Measurements from ENCODE around the gene ACTN1.

ACTN1 gene

DNA sequence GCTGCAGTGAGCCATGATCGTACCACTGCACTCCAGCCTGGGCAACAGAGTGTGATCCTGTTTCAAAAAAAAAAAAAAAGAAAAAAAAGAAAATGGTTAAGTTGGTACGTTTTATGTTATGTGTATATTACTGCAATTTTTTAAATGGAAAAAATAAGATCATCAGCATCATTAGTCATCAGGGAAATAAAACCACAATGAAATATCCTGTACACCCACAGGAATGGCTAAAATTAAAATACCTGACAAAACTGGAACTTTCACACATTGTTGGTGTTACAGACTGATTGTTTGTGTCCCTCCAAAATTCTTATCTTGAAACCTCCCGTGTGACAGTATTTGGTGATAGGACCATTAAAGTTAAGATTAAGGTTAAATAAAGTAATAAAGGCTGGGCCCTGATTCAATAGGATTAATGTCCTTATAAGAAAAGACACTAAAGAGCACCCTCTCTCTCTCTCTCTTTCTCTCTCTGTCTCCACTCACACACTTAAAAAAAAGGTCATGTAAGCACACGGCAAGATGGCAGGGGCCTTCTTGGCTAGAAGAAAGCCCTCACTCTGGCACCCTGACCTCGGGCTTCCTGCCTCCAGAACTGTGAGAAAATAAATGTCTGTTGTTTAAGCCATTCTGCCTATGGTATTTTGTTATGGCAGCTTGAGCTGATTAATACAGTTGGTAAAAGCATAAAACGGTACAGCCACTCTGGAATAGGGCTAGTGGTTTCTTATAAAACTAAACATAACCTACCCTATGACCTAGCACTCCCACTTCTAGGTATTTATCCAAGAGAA lies 137.9 kb downstream of the ACTN1 start:
- TF ChIP-seq, protein P1, sequence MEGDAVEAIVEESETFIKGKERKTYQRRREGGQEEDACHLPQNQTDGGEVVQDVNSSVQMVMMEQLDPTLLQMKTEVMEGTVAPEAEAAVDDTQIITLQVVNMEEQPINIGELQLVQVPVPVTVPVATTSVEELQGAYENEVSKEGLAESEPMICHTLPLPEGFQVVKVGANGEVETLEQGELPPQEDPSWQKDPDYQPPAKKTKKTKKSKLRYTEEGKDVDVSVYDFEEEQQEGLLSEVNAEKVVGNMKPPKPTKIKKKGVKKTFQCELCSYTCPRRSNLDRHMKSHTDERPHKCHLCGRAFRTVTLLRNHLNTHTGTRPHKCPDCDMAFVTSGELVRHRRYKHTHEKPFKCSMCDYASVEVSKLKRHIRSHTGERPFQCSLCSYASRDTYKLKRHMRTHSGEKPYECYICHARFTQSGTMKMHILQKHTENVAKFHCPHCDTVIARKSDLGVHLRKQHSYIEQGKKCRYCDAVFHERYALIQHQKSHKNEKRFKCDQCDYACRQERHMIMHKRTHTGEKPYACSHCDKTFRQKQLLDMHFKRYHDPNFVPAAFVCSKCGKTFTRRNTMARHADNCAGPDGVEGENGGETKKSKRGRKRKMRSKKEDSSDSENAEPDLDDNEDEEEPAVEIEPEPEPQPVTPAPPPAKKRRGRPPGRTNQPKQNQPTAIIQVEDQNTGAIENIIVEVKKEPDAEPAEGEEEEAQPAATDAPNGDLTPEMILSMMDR (IDR thresholded peaks at IDR 0.05) = no peak

DNA sequence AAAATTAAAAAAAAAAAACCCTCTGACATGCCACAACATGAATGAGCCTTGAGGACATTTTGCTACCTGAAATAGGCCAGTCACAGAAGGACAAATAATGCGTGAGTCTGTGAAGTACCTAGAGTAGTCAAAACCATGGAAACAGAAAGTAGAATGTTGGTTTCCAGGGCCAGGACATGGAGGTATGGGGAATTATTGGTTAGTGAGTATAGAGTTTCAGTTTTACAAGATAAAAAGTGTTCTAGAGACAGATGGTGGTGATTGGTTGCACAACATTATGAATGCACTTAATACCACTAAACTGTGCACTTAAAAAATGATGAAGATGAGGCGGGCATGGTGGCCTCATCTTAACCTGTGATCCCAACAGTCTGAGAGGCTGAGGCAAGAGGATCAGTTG lies 138.6 kb downstream of the ACTN1 start:
- TF ChIP-seq, protein P1 (IDR thresholded peaks at IDR 0.05) = no peak

DNA sequence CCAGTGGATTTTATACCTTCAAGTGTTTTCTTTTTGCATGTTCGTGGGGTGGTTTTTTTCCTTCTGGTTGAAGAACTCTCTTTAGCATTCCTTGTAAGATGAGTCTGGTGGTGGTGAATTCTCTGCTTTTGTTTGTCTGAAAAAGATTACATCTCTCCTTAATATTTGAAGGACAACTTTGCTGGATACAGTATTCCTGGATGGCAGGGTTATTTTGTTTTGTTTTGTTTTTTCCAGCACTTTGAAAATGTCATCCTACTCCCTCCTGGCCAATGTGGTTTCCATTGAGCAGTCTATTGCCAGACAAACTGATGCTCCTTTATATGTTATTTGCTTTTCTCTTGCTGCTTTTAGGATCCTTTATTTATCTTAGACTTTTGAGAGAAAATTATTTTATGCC lies 143.0 kb downstream of the ACTN1 start:
- TF ChIP-seq, protein P1 (IDR thresholded peaks at IDR 0.05) = no peak

DNA sequence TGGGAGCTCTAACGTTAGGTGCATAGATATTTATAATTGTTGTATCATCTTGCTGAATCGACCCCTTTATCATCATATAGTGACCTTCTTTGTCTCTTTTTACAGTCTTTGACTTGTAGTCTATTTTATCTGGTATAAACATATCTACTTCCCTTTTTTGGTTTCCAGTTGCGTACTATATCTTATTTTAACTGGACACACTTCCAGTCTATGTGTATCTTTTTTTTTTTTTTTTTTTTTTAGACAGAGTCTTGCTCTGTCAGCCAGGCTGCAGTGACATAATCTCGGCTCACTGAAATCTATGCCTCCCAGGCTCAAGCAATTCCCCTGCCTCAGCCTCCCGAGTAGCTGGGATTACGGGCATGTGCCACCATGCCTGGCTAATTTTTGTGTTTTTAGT lies 144.3 kb downstream of the ACTN1 start:
- TF ChIP-seq, protein P1 (IDR thresholded peaks at IDR 0.05) = no peak

DNA sequence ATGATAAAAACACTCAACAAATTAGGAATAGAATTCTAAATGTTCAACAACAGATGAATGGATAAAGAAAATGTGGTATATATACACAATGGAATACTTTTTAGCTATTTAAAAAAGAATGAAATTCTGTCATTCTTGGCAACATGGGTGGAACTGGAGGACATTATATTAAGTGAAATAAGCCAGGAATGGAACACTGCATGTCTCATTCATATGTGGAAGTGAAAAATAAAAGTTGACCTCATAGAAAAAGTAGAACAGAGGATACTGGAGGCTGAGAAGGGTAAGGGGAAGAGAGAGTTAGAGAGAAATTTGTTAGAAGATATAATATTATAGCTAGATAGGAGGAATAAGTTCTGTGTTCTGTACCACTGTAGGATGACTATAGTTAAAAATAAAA lies 150.4 kb downstream of the ACTN1 start:
- TF ChIP-seq, protein P1 (IDR thresholded peaks at IDR 0.05) = no peak

DNA sequence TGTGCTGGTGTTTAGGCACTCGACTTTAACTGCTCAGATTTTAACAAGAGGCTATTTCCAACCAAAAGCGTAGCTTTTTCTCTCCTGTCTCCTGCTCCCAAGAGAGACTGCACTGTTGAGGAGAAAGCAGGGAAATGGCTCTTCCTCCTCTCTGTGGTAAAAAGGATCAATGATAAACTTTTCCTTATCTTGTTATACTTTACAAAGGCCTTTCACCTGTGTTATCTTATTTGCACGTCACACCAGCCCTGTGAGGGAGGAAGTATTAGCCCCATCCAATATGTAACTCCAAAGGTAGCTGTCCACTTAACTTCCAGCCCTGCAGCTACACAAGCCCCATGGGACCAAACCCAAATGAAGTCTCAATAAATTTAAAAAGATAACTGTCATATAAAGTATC lies 153.4 kb downstream of the ACTN1 start:
- TF ChIP-seq, protein P1 (IDR thresholded peaks at IDR 0.05) = no peak

DNA sequence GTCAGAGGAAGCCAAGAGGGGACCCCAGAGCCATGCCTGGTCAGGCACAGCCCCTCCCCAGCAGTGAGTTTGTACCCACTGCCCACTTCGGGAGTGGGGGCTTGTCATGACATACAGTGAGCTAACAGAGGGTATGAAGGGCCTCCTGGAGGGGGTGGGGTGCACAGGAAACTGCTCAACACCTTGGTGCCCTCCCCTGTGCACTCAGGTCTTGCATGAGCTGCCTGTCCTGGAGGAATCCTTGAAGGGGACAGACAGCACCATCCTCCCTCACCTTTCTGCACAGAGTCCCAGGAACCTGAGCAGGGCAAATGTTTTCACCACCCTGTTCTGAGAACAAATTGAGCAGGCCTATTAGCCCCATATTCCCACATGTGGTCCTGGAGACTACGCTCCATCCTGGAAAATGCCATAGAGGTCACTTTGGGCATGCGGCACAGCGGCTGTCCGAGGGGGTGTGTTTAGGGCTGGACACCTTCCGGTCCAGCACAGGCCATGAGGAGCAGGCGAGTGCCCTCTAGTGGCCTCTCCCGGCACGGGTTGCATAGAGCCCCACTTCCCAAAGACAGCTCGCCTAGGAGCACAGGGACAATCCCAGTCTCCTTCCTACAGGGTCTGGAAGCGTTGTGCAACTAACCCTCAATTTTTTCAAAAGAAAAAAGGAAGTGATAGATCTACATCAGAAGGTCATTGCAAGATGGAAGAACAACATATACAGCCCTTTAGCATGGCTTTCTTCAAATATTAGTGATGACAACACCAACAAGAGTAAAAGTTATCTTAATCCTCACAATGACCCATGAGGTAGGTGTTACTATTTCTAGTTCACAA lies 154.4 kb downstream of the ACTN1 start:
- TF ChIP-seq, protein P1 (IDR thresholded peaks at IDR 0.05) = peak; percentile 96
